T-helper 1 cell treated with Interleukin-12 subunit alpha and Interleukin-12 subunit beta and Interleukin-4 antibody, amounts not matched to agents 30 μg/mL and 1 μg/mL, for 36 hours (primary cell): ENCODE data around the gene CD22.

Experiments
- H3K27ac Mint-ChIP-seq: one replicate; pipeline ENCODE4 v1.8.0; 2021; ENCODE audit warnings: mild to moderate bottlenecking, mixed read lengths
- H3K27me3 Mint-ChIP-seq: one replicate; pipeline ENCODE4 v1.8.0; 2021; ENCODE audit warnings: low read depth, mixed read lengths
- H3K36me3 Mint-ChIP-seq: one replicate; pipeline ENCODE4 v1.8.0; 2021; ENCODE audit warnings: low read depth, mixed read lengths
- H3K4me1 Mint-ChIP-seq: one replicate; pipeline ENCODE4 v1.8.0; 2021; ENCODE audit warnings: low read depth, mixed read lengths
- H3K4me3 Mint-ChIP-seq: one replicate; pipeline ENCODE4 v1.8.0; 2021; ENCODE audit warnings: mild to moderate bottlenecking, moderate library complexity, mixed read lengths
- H3K9me3 Mint-ChIP-seq: one replicate; pipeline ENCODE4 v1.8.0; 2021; ENCODE audit warnings: mixed read lengths

CD22 gene

DNA sequence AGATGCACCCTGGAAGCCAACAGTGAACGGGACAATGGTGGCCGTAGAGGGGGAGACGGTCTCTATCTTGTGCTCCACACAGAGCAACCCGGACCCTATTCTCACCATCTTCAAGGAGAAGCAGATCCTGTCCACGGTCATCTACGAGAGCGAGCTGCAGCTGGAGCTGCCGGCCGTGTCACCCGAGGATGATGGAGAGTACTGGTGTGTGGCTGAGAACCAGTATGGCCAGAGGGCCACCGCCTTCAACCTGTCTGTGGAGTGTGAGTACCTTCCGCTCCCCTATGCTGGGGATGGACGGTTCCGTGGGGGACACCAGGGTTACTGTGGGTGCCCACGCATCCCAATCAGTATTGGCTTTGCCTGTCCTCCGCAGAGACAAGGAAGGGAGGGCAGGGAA is 26.5 kb upstream of the CD22 start:
- no peak overlapping the region for H3K27ac Mint-ChIP-seq
- H3K36me3 Mint-ChIP-seq: no peaks in the 10 kb centered on the region
- H3K4me1 Mint-ChIP-seq: no peaks in the 10 kb centered on the region
- H3K9me3 Mint-ChIP-seq: no peaks in the 10 kb centered on the region
- H3K27me3 Mint-ChIP-seq: peaks cover 2% of the 10 kb centered on the region
- no peak overlapping the region for H3K4me3 Mint-ChIP-seq

DNA sequence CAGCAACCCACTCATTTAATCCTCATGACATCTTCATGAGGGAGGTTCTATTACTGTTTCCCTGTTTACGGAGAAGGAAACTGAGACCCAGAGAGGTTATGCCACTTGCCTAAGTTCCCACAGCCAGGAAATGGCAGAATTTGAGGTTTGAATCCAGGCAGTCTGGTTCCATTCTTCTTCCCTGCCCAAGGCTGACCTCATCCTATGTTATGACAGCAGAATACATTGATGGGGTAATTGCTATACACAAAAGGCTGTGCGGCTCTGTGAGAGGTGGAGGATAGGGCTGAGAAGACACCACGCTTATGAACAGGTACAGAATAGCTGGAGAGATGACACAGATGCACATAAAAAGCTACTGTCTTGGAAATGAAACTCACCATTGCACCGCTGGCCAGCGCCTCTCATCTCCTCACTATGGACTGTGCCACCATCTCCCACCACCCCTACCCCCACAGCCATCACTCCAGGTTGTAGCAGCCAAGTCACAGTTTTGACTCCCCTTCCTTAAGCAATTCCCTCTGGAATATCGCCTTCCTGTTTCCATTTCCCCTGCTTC is 25.6 kb upstream of the CD22 start:
- Mint-ChIP-seq H3K9me3 (no peaks in the 10 kb centered on the region), H3K36me3 (no peaks in the 10 kb centered on the region), H3K4me3 (no peak overlapping the region), H3K27ac (no peak overlapping the region), H3K27me3 (peaks cover 2% of the 10 kb centered on the region), H3K4me1 (no peaks in the 10 kb centered on the region)

DNA sequence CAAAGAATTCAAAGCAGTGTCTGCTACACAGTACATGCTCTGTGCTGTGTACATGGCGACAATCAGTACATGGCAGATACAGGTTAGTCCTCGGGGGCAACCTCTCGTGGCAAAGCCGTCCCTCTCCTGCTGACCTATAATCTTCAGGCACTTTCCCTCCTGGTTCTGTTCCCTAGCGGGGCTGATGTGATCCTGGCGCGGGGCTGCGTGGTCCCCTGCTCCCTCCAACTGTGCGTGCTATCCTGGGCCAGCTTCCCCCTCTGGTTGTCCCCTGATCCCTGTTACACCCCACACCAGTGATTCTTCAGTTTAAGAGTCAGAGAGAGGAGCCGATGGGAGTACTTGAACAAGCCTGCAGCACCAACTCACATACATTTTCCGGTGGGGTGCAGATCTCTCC is 25.0 kb upstream of the CD22 start:
- Mint-ChIP-seq H3K4me1 (no peaks in the 10 kb centered on the region), H3K4me3 (no peak overlapping the region), H3K36me3 (no peaks in the 10 kb centered on the region), H3K27me3 (peaks cover 2% of the 10 kb centered on the region), H3K27ac (no peak overlapping the region), H3K9me3 (no peaks in the 10 kb centered on the region)

DNA sequence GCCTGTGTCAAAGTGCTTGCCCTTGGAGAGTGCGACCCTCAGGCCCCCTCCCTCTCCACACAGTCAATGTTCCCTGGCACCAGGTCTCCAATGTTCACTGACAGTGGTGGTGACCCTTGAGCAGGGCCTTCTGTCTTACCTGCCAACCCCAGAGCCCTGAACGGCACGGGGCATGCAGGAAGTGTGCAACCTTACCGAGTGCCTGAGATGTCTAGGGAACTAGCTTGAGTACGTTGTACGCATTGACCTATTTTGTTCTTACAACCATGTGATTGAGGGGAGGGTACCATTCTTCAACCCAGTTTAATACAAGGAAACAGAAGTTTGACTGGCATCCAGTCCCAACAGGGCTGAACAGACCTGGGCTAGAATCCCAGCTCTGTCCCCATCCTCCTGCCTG is 23.8 kb upstream of the CD22 start:
- peaks cover 2% of the 10 kb centered on the region for H3K27me3 Mint-ChIP-seq
- no peaks in the 10 kb centered on the region for H3K9me3 Mint-ChIP-seq
- H3K27ac Mint-ChIP-seq: no peak overlapping the region
- no peaks in the 10 kb centered on the region for H3K4me1 Mint-ChIP-seq
- no peak overlapping the region for H3K4me3 Mint-ChIP-seq
- H3K36me3 Mint-ChIP-seq: no peaks in the 10 kb centered on the region

DNA sequence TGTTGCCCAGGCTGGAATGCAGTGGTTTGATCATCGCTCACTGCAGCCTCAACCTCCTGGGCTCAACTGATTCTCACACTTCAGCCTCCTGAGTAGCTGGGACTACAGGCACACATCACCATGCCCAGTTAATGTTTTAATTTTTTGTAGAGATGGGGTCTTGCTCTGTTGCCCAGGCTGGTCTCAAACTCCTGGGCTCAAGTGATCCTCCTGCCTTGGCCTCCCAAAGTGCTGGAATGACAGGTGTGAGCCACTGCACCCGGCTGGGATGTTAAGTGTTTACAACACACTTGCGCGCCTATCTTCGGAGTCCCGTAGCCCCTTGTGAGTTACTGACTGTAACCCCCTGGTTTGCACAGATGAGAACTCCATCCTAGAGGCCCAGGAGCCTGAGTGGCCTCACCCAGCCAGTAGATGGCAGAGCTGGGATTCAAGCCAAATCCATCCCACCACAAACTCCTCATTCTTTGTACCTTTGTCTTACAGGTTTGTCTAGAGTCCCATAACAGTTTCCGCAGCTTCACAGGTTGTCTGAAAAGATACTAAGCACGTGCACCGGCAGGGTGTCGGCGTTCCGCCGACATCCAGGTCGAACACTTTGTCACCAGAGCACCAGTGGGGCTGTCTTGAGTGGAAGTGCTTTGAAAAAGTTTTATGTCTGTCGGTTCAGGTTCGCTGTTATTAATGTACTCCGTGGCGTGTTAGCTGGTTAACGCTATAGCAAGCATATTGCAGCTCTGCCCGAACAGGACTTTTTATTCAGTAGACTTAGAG is 22.3 kb upstream of the CD22 start:
- Mint-ChIP-seq H3K27ac (no peak overlapping the region), H3K36me3 (no peaks in the 10 kb centered on the region), H3K4me1 (no peaks in the 10 kb centered on the region), H3K4me3 (no peak overlapping the region), H3K9me3 (no peaks in the 10 kb centered on the region), H3K27me3 (peaks cover 2% of the 10 kb centered on the region)

DNA sequence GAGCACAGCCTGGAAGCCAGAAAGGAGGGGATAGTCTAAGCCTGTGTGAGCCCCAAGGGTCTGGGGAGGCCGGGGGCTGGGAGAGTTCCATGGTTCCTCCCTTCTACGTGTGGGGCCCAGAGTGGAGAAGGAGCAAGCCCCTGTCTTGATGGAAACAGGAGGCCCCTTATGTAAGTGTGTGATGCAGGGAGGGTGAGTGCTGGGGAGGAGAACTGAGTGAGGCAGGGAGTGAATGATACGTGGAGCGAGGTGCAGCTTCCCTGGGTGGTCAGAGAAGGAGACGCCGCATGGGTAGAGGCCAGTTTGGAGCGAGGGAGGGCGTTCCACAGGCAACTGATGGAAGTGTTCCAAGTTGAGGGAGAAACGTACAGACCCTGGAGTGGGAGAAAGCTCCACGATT is 21.1 kb upstream of the CD22 start:
- Mint-ChIP-seq H3K27me3 (peaks cover 2% of the 10 kb centered on the region), H3K27ac (no peak overlapping the region), H3K4me1 (no peaks in the 10 kb centered on the region), H3K4me3 (no peak overlapping the region), H3K36me3 (no peaks in the 10 kb centered on the region), H3K9me3 (no peaks in the 10 kb centered on the region)

DNA sequence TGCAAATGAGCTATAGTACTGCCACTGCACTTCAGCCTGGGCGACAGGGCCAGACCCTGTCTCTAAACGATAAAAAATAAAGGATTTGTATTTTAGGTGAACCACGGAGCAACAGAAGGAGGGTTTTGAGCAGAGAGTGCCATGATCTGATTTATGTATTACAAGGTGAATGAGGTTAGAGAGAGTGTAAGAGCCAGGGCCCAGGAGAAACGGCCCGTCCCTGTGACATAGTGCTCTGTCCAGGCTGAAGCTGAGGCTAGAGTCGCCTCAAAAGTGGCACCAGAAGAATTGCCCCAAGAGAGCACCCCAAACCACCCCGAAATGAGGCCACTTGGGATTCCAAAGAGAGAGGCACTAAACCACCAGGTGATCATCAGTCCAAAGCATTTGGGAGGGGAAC is 20.1 kb upstream of the CD22 start:
- Mint-ChIP-seq H3K27me3 (no peaks in the 10 kb centered on the region), H3K36me3 (no peaks in the 10 kb centered on the region), H3K9me3 (no peaks in the 10 kb centered on the region), H3K4me3 (no peak overlapping the region), H3K4me1 (no peaks in the 10 kb centered on the region), H3K27ac (no peak overlapping the region)

DNA sequence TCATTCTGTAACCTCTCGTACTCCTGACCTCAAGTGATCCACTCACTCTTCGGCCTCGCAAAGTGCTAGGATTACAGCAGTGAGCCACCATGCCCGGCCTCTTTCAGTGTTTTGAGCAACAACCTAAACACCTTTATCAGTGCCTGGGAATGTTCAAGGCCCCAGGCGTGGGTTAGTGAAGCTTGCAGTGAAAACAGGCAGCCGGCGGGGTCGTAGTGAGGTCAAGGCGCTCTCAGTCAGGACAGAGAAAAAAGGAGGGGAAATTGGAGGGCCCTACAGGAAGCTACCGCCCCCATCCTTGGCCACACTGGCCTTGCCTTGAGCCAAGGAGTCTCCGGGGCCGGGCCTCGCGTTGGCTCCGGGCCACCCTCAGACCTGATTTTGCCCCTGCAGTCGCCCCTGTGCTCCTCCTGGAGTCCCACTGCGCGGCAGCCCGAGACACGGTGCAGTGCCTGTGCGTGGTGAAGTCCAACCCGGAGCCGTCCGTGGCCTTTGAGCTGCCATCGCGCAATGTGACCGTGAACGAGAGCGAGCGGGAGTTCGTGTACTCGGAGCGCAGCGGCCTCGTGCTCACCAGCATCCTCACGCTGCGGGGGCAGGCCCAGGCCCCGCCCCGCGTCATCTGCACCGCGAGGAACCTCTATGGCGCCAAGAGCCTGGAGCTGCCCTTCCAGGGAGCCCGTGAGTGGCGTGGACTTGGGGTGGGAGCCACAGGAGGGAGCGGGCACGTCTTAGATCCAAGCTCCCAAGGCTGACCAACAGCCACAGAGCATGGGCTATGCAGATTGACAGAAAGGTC is 19.3 kb upstream of the CD22 start:
- no peaks in the 10 kb centered on the region for H3K36me3 Mint-ChIP-seq
- H3K4me3 Mint-ChIP-seq: no peak overlapping the region
- H3K27ac Mint-ChIP-seq: no peak overlapping the region
- H3K9me3 Mint-ChIP-seq: no peaks in the 10 kb centered on the region
- no peaks in the 10 kb centered on the region for H3K27me3 Mint-ChIP-seq
- H3K4me1 Mint-ChIP-seq: no peaks in the 10 kb centered on the region

DNA sequence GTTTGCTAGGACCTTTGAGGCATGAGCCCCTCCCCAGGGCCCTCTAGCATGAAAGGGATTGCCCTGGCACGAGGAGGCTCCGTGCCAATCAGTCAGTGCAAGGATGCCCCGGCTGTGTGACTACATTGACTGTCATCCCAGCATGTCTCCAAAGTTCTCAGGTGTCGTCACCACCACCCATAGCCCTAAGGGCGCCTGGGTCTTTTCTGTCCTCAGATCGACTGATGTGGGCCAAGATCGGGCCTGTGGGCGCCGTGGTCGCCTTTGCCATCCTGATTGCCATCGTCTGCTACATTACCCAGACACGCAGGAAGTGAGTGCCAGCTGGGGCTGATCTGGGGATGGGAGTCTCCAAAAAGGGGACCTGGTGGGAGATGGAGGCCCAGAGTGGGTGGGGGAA is 18.7 kb upstream of the CD22 start:
- Mint-ChIP-seq H3K9me3 (no peaks in the 10 kb centered on the region), H3K4me3 (no peak overlapping the region), H3K36me3 (no peaks in the 10 kb centered on the region), H3K4me1 (no peaks in the 10 kb centered on the region), H3K27me3 (no peaks in the 10 kb centered on the region), H3K27ac (no peak overlapping the region)

DNA sequence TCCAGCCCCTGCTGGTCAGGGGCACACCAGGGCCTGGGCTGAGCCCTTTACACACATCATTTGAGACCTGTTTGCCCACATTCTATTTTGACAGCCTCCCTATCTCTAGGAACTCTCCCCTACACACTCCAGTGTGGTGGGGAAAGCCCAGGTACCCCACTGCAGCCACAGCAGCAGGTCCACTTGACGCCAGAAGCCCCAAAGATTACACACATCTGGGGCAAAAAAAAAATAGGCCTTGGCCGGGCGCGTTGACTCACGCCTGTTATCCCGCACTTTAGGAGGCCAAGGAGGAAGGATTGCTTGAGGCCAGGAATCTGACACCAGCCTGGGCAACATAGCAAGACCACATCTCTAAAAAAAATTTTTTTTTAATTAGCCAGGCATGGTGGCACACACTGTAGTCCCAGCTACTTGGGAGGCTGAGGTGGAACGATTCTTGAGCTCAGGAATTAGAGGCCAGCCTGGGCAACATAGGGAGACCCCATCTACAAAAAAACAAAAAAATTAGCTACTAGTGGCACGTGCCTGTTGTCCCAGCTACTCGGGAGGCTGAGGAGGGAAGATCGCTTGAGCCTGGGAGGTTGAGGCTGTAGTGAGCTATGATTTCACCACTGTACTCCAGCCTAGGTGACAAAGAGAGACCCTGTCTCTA is 18.0 kb upstream of the CD22 start:
- H3K9me3 Mint-ChIP-seq: no peaks in the 10 kb centered on the region
- no peaks in the 10 kb centered on the region for H3K4me1 Mint-ChIP-seq
- H3K4me3 Mint-ChIP-seq: no peak overlapping the region
- H3K36me3 Mint-ChIP-seq: no peaks in the 10 kb centered on the region
- H3K27me3 Mint-ChIP-seq: no peaks in the 10 kb centered on the region
- H3K27ac Mint-ChIP-seq: no peak overlapping the region

DNA sequence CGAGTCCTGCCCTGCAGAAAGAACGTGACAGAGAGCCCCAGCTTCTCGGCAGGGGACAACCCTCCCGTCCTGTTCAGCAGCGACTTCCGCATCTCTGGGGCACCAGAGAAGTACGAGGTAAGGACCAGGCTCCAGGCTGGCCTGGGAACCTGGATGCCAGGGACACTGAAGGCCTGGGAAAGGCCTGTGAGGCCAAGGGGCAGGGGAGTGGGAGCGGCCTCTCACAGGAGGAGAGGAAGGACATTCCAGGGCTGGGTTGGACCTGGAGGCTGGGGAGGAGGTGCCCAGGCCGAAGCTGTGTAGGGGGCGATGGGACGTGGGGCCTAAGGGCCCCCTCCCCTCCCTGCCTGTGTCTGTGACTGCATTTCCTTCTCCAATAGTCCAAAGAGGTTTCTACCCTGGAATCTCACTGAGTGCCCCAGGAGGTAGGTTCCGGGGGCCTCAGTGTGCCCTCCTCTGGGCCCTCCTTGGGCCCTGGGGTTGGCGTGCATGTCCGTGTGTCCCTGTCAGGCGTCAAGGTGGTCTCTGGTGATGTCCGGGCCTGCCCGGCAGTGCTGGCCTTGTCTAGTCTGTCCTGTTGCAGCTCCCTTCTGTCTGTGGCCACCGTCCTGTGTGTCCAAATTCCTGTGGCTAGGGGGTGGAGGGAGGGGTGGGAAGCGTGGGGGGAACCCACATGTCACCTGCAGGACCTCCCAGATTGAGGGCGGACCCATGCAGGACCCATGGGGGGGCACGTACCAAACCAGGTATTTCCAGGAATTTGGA is 16.9 kb upstream of the CD22 start:
- no peaks in the 10 kb centered on the region for H3K4me1 Mint-ChIP-seq
- H3K4me3 Mint-ChIP-seq: no peak overlapping the region
- H3K36me3 Mint-ChIP-seq: no peaks in the 10 kb centered on the region
- no peak overlapping the region for H3K27ac Mint-ChIP-seq
- no peaks in the 10 kb centered on the region for H3K27me3 Mint-ChIP-seq
- no peaks in the 10 kb centered on the region for H3K9me3 Mint-ChIP-seq

DNA sequence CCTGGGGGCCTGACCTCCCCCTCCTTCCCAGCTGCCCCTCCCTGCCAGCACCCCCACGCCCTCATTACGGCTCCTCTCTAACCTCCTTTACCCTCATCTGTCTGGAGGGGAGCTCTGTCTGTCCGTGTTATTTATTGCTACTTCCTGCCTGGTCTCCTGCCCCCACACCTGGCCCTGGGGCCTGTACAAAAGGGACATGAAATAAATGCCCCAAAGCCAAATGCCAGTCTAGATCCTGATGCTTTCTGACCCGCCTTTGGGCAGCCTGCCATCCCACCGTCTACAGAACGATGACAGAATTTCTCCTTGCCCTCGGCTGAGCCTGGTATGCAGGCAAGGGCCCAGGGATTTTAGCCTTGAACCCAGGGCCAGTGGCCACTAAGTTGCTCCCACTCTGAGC is 15.4 kb upstream of the CD22 start:
- Mint-ChIP-seq H3K4me1 (peaks cover 3% of the 10 kb centered on the region), H3K36me3 (no peaks in the 10 kb centered on the region), H3K4me3 (no peak overlapping the region), H3K27ac (no peak overlapping the region), H3K9me3 (no peaks in the 10 kb centered on the region), H3K27me3 (no peaks in the 10 kb centered on the region)

DNA sequence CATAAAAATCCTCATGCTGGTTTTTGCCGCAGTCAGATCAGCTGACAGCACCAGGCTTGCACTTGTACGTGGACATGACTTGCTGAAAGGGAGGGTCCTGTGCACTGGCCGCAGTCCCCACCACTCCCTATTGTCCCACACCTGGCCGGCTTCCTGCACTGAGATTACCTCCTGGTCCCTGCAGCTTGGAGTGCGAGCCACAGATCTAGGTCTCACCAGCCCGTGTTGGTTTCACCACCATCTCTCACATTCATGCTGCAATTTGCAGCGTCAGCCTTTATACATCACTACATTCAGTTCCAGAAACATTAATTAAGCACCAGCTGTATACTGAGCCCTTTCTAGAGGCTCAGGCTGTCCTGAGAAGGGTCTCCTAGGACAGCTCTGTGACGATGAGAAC is 15.0 kb upstream of the CD22 start:
- Mint-ChIP-seq H3K4me1 (peaks cover 6% of the 10 kb centered on the region), H3K36me3 (no peaks in the 10 kb centered on the region)

DNA sequence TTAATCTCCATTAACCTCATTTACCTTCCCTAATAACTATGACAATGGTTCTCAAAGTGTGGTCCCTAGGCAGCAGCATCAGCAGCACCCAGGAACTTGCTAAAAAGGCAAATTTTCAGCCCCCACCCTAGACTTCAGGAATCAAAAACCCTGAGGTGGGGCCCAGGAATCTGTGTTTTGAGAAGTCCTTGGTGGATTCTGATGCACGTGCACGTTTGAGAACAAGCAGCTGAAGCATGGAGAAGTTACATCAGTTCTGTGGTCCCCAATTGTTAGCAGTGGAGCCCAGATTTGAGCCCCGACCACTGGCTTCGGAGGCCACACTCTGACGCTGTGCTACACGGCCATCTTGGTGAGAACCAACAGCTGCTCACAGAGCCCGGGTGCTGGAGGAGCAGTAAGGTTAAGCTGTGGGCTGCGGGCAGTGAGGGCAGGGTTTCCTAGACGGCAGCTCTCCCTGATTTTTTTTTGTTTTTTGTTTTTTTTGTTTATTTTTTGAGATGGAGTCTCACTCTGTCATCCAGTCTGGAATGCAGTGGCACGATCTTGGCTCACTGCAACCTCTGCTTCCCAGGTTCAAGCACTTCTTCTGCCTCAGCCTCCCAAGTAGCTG is 14.0 kb upstream of the CD22 start:
- no peaks in the 10 kb centered on the region for H3K36me3 Mint-ChIP-seq
- H3K27ac Mint-ChIP-seq: no peak overlapping the region
- no peaks in the 10 kb centered on the region for H3K9me3 Mint-ChIP-seq
- H3K27me3 Mint-ChIP-seq: no peaks in the 10 kb centered on the region
- peaks cover 6% of the 10 kb centered on the region for H3K4me1 Mint-ChIP-seq
- H3K4me3 Mint-ChIP-seq: no peak overlapping the region

More for the DNA sequence above, 15.0 kb upstream of the CD22 start:
- no peak overlapping the region for H3K4me3 Mint-ChIP-seq
- H3K27me3 Mint-ChIP-seq: no peaks in the 10 kb centered on the region
- H3K9me3 Mint-ChIP-seq: no peaks in the 10 kb centered on the region
- no peak overlapping the region for H3K27ac Mint-ChIP-seq
